Stimulated activated CD8-positive, alpha-beta memory T cell treated with anti-CD3 and anti-CD28 coated beads, Interleukin-4, amount 100 ng/mL, for 48 hours (primary cell): Measurements from ENCODE around the gene CXCL14.

ENCODE experiments used
- DNase-seq: peaks from one replicate; pipeline ENCODE4 v3.0.0-alpha.2; 2020

Gene CXCL14

DNA sequence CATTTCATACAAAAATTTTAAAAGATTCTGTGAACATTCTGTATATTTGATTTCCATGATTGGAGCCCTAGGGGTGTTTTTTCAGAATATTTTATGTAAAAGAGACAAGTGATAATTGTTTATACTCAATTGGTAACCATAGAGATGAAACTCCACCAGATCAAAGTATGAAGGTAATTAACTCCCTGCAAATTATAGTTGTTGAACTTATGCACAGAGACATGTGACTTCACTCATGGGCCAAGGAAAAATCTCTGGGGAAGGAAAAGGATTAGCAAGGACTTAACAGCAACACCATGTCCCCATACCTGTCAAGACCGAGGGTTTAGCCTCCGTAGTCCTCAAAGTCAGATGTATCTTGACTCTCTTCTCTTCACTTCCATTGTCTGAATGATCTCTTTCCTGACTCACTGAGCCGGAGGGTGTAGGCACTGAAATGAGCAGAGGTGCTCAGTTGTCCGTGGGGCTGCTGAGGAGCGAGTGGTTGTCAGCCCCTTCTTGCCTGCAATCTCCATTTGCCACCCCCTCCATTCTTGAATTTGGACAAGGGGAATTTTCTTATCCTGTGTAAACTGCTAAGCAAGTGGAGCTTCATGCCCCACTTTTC is 17.5 kb upstream of the CXCL14 start:
- no peak for DNase-seq

GRCh38 chr5:135594416-135594960 is 15.7 kb upstream of the CXCL14 start:
- DNase-seq: no peak

DNA sequence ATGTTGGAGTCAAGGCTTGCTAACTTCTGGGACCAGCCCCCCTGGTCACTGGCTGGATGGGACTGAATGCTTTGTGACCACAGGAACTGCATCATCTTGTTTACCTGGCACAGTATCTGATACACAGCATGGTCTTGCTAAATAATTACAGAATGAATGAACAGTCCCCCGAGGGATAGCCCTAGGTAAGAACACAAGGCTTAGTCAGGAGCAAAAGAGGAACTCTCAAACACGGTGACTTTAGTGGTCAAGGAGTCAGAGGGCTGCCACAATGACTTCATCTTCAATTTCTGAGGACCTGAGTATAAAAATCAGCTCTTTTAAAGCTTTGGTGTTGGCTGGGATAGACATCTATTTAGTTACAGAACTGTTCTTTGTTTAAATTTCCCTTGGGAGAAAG is 15.1 kb upstream of the CXCL14 start:
- no peak for DNase-seq

DNA sequence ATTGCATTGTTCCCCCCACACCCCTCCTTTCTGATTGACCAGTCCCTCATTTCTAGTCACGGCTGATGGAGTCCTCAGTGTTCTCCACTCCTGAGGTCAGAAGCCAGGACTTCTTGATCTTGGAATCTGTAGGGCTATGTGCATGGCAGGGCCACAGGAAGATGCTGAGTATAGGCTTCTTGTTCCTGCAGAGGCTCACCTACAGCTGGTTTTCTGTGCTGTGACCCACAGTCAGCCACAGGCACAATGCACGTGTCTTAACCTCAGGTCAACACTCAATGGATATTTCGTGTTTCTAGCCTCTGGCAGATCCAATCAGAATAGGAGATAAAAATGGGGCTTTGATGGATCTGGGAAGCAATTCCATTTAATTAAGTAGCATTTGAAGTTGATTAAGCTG is 14.3 kb upstream of the CXCL14 start:
- DNase-seq: no peak

DNA sequence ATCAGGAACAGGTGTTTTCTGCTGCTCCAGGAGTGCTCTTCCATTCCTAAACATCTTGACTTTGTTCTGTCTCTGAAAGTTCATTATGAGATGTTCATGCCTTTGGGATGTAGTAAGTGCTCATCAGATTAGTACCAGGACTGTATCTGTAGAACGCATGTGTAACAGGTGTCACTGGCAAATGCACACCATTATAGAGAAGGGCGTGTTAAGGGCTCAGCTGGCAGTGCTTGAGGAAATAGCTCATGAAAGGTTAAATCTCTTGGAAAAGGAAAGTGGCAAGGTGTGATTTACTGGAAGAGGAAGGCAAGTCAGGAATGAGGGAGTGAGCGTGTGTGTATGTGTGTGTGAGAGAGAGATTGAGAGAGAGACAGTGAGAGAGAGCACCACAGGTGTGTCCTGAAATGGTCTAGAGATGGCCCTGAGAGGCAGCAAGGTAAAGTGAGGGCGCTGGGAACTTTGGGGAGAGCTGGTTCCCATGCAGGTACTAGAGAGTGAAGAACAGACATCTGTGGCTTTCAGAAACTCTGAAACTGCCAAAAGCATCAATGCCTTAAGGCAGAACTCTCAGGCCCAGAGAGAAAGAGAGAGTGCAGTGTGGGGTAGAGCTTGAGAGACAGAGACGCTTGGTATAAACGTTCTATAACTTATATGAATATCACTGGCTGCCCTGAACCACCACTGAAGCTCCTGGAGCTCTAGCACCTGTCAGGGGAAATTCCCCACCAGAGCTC is 13.7 kb upstream of the CXCL14 start:
- DNase-seq: no peak

DNA sequence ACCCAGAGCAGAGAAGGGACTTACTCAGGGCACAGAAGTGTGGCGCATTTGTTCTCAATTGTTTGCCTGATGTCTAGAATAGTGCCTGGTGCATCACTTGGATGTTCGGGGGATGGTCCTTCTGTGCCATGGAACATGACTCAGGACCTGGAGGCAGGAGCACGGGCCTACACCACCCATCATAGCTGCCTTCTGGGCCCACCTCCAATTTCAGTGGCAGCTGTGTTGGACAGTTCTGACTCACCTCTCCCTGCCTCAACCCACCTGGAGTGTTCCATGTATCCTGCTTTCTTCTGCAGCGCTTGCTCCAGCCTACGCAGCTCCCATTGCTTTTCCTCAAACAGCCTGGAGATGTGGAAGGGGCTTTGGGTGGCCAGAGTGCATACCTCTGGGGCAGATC is 12.5 kb upstream of the CXCL14 start:
- DNase-seq: no peak

DNA sequence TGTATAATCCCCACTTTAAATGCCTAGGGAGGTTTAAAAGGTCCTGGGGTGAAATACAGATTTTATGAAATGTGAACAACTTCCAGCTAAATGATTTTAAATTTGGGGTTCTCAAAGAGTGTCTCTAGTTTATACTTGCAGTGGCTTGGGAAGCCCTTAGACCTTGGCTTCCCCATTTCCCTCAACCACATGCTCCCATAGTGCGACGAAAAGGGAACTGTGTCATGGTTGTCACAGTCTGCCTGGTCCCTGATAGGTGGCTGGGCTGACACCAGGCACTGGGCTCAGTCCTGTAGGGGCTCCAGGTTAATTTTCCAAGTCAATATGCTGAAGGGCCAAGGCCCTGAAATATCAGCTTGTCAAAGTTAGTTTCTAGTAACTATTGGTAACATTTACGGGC is 10.4 kb upstream of the CXCL14 start:
- no peak for DNase-seq

DNA sequence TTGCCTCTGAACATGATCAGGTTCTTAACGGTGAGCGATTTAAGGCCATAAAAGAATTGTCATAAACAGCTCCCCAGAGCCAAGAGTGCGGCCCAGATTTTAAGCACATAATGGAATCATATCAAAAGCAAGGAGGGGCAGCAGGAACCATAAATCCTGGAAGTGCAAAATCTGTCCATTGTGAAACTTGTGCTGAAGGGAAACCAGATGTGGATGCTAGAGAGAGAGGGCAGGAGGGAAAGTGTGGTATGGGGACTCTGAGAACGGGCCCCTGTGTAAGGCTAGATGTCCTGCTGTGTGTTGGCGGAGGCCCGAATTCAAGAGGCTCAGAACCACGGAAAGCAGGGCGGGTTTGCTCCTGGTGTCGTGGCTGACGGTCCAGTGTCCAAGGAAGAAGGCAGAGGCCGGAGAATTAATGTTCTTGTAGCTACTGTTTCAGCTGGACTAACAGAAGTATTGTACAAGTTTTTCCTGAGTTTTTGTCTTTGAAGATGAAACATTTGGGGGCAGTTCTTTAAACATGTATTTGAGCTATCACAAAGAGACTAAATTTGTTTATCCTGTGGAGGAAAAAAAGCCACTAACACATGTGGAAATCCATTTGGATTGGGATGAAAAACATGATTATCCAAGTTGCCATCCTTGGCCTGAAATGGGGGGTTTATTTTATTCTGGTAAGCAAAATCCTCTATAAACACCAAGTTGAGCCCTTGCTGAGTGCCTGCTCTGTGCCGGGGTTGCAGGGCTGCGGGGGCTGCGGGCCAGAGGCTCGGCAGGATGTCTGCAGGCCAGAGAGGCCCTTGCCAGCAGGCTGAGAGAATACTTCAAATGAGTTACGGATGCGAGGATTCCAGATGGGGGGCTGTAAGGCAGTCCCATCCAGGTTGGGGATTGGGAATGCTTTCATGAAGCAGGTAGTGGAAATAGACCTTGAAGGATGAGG is 9.2 kb upstream of the CXCL14 start:
- no peak for DNase-seq

- DNase-seq: no peak
Observed at GRCh38 chr5:135584918-135585317, 6.1 kb upstream of the CXCL14 start.

DNA sequence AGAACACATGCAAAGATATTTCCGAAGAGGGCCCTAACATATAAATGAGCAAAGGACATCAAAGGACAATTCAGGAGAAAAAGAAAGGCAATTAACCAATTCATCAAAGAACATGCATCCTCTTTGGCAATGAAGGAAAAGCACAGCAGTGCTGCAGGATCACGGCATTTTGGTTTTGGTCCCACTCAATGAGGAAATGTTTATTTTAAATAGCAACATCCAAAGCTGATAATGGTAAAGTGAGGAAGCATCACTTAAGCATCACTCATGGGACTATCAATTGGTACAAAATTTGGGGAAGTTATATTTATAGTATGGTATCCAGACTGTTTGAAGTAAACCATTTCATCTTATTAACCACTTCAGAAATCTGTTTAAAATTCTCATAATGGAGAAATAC is 5.5 kb upstream of the CXCL14 start:
- DNase-seq: no peak

GRCh38 chr5:135582099-135582781 is 3.4 kb upstream of the CXCL14 start:
- DNase-seq: no peak

DNA sequence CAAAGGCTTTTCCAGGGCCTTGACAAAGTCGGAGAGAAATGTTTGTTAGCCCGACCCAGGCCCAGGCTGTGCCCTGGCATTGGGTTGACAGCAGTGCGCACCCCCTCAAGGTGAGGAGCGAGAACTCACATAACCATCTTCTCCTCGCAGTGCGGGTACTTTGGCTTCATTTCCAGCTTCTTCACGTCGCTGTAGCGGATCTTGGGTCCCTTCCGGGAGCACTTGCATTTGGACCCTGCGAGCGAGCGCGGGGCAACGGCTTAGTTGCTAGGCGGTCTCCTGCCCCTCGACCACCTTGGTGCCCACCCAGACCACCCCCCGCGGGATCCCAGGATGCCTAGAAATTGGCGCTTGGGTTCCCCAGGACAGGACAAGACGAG is 496 bp downstream of the CXCL14 start:
- DNase-seq: no peak

- DNase-seq: no peak
Observed at GRCh38 chr5:135577421-135577820, 1.4 kb downstream of the CXCL14 start.

DNA sequence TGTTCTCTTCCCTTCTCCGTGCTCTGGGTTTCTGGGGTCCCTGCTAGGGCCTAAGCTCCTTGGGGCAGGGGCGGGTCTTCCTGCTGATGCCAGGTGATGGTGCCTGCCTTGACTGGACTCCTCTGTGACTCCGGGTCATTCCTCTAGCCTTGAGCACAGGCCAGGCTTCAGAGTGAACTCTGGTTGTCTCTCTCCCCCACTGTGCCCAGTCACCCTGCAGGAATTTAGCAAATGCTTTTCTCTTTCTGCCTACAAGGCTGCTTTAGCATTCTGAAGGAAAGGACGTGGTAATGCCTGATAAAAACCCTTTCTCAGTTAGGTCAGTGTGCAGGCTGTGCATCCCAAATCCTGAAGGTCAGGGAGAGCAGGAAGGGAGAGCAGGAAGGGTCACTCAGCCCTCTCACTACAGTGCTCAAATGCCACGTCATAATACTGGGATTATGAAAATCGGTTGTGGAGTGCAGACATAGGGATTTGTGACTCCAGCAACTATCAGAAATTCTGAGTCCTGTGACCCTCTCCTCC is 2.7 kb downstream of the CXCL14 start:
- DNase-seq: no peak

GRCh38 chr5:135574493-135574892 is 4.3 kb downstream of the CXCL14 start:
- DNase-seq: no peak

DNA sequence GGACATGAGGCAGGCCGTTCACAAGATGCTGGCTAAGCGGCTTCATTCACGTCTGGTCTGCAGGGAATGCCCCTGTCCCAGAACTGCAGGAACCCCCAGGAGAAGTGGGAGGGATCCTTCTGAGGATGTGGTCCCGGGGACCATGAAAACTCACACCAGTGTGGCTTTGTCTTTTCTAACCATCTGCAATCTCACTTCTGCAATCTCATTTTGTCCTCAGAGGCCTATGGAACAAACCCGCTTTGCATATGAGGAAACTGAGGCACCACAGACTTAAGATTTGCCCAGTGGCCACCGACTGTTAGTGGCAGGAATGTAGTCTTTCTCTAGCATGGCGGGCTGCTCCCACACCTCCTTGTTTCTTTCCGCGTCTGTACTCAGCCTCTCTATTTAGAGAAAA is 6.9 kb downstream of the CXCL14 start:
- DNase-seq: no peak

DNA sequence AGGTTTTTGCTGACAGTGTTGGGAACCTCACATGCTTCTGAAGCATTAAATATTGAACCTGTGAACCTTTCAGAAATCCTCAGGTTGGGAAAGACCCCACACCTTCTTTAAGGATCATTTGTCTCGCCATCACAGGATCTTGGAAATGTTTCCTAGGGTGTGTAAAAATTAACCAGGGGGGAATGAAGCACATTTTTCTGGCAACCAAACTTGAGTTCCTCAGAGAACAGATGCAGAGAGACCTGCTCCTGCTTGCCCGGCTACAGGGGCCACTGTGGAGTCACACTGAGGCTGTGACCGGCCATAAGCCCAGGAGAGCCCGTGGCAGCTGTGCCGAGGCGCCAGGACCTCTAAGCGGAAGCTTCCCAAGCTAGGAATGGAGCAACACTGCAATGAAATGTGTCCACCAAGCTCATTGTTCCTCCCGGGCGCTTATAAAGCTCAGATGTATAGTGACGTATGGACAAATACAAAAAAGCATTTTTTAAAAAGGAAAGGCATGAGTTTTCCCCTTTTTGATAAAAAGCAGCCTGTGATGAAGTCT is 7.7 kb downstream of the CXCL14 start:
- DNase-seq: no peak

DNA sequence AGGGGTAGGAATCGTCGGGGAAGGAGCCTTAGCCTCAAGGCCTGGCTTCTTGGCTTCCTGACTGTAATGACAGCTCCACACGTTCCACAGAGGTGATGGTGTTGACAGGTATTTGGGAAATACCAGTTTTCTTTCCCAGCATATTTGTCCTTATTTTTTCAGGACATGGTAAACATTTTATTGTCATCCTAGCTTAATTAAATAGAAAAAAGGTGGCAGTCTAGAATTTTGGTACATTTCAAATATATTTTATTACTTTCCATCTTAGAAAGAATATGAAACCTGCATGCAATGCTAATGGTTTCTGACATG is 8.4 kb downstream of the CXCL14 start:
- no peak for DNase-seq

DNA sequence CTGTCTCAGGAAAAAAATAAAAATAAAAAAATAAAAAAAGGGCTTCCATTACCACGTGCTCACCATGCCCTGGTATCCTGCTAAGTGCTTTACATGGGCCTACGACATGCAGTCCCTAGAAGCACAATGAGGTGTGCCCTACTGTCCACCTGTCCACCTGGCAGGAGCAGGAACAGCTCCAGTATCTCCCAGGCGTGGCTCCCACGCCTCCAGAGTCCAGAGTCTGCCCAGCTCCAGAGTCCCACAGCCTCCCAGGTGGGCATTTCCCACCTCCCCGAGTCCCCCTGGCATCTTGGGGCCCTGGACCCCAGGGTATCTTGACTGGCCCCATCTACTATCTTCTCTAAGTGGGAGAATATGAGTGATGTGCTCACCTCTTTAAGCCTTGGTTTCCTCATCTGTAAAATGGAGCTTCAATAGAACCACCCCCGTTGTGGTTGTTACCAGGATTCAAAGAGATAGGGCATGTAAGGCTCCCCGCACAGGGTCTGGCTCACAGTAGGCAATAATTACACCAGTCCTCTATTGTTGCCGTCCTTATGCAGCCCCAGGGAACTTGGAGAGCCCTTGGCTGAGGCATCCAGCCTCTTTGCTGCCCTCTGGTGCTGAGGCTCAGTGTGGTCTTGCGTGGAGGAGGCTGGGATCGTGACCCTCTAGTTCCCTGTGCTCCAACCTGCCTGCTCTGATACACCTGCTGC is 8.9 kb downstream of the CXCL14 start:
- DNase-seq: peak; percentile 32

DNA sequence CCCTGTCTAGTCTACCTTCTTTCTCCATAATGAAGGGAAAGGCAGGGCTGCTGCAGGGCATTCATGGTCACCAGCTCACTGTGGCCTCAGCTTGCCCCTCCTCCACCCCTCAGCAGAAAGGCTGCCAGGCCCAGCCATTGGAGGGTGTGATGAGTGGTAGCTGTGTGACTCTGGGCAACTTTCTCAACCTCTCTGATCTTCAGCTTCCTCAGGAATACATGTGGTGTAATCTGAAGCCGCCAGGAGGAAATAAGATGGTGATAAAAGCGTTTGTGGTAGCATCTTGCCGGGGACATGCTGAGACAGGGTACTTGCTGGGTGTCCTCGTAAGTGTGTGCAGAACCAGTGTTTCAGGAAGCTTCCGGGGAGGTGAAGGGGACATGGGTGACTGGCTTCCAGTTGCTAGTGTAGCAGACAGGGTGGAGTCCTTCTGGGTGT is 9.8 kb downstream of the CXCL14 start:
- DNase-seq: no peak

- no peak for DNase-seq
Observed at GRCh38 chr5:135568246-135568645, 10.5 kb downstream of the CXCL14 start.

DNA sequence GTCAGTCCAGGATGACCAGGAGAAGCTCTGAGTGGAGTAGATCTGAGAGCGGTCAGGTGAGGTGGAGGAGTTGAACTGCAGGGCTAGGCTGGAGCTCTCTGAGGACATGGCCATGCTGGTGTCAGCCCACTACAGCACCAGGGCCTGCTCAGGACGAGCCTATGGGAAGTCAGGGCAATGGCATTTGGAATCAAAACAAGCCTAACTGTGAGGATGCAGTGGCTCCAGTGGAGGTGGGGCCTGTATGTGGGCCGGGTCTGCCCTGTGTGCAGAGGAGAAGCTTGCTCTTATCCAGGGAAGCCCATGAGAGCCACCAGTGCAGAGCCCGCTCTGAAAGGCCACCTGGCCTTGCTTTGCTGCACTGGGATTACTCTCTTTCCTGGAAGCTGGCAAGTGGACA is 11.1 kb downstream of the CXCL14 start:
- DNase-seq: no peak
